HEK293T (cell line): ENCODE measurements around the gene CAP2.
"Not testable (repeated sequence)": the region's sequence is repeated elsewhere in the genome, so short reads cannot be mapped to it uniquely, and the experiment has no call there.

ENCODE experiments used
- CTCF ChIA-PET: fragments of 350-600 bp; formaldehyde crosslinking; extraction: SDS; loops from one replicate; lab custom pipeline; 2021; ENCODE audit warnings: antibody characterized with exemption, inconsistent platforms; lab: Yijun Ruan, JAX
- POLR2A ChIA-PET: fragments of 350-600 bp; formaldehyde crosslinking; extraction: SDS; loops from one replicate; lab custom pipeline; 2020; ENCODE audit warnings: antibody characterized with exemption, inconsistent platforms; lab: Yijun Ruan, JAX
- DNase-seq: peaks from one replicate; pipeline ENCODE4 v3.0.0; 2012; ENCODE audit warnings: mixed read lengths; ENCODE audit errors: extremely low spot score
- ARNT ChIP-seq: fragments of 450-650 bp; IDR thresholded peaks from 2 replicates; pipeline ENCODE4 v1.6.1; 2017; ENCODE audit warnings: mild to moderate bottlenecking
- BHLHE40 ChIP-seq: fragments of 450-650 bp; IDR thresholded peaks from 2 replicates; pipeline ENCODE4 v1.6.1; 2016; ENCODE audit warnings: mild to moderate bottlenecking, moderate library complexity, borderline replicate concordance
- CTBP1 ChIP-seq: fragments of 450-650 bp; IDR thresholded peaks from 2 replicates; pipeline ENCODE4 v1.6.1; 2016; ENCODE audit warnings: borderline replicate concordance
- ELF4 ChIP-seq: fragments of 450-650 bp; IDR thresholded peaks from 2 replicates; pipeline ENCODE4 v1.6.1; 2017; ENCODE audit warnings: antibody characterized with exemption
- FOXA1 ChIP-seq: fragments of 450-650 bp; IDR thresholded peaks from 2 replicates; pipeline ENCODE4 v1.6.1; 2016; ENCODE audit warnings: mild to moderate bottlenecking
- FOXK2 ChIP-seq: fragments of 450-650 bp; IDR thresholded peaks from 2 replicates; pipeline ENCODE4 v1.6.1; 2016; ENCODE audit warnings: mild to moderate bottlenecking
- FOXM1 ChIP-seq: fragments of 450-650 bp; IDR thresholded peaks from 2 replicates; pipeline ENCODE4 v1.6.1; 2017; ENCODE audit warnings: mild to moderate bottlenecking, borderline replicate concordance
- HDGF ChIP-seq: fragments of 450-650 bp; IDR thresholded peaks from 2 replicates; pipeline ENCODE4 v1.6.1; 2017; ENCODE audit warnings: antibody characterized with exemption, borderline replicate concordance
- L3MBTL2 ChIP-seq: fragments of 450-650 bp; conservative IDR thresholded peaks from 2 replicates; pipeline ENCODE4 v1.6.1; 2016; ENCODE audit warnings: mild to moderate bottlenecking
- LEF1 ChIP-seq: fragments of 450-650 bp; IDR thresholded peaks from 2 replicates; pipeline ENCODE4 v1.6.1; 2017; ENCODE audit warnings: mild to moderate bottlenecking, borderline replicate concordance
- NFRKB ChIP-seq: fragments of 450-650 bp; IDR thresholded peaks from 2 replicates; pipeline ENCODE4 v1.6.1; 2016; ENCODE audit warnings: mild to moderate bottlenecking, moderate library complexity
- SP1 ChIP-seq: fragments of 450-650 bp; IDR thresholded peaks from 2 replicates; pipeline ENCODE4 v1.6.1; 2017
- SUZ12 ChIP-seq: fragments of 450-650 bp; IDR thresholded peaks from 2 replicates; pipeline ENCODE4 v1.6.1; 2016; ENCODE audit warnings: mild to moderate bottlenecking
- TARDBP ChIP-seq: fragments of 450-650 bp; IDR thresholded peaks from 2 replicates; pipeline ENCODE4 v1.6.1; 2016
- ZNF384 ChIP-seq: fragments of 450-650 bp; IDR thresholded peaks from 2 replicates; pipeline ENCODE4 v1.6.1; 2016
- TF ChIP-seq, protein P1 (sequence below): fragments of 450-650 bp; IDR thresholded peaks from 2 replicates; pipeline ENCODE4 v1.6.1; 2016

Gene CAP2

DNA sequence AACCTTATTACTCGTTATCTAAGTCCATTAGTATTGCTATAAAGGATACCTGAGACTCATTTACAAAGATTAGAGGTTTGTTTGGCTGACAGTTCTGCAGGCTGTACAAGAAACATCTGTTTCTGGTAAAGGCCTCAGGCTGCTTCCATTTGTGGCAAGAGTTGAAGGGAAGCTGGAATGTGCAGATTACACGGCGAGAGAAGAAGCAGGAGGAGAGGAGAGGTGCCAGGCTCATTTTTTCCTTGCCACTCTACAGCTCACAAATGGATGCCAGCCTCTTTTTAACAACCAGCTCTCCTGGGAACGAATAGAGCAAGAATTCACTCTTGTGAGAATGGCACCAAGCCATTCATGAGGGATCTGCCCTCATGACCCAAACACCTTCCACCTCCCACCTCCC lies 14.7 kb downstream of the CAP2 start:
- CTCF ChIA-PET = no interaction called here
- no peak for DNase-seq
- TF ChIP-seq, protein P1, sequence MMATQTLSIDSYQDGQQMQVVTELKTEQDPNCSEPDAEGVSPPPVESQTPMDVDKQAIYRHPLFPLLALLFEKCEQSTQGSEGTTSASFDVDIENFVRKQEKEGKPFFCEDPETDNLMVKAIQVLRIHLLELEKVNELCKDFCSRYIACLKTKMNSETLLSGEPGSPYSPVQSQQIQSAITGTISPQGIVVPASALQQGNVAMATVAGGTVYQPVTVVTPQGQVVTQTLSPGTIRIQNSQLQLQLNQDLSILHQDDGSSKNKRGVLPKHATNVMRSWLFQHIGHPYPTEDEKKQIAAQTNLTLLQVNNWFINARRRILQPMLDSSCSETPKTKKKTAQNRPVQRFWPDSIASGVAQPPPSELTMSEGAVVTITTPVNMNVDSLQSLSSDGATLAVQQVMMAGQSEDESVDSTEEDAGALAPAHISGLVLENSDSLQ = no peak
- TF ChIP-seq LEF1 = no peak
- TF ChIP-seq FOXA1 = no peak
- TF ChIP-seq BHLHE40 = no peak
- no peak for TF ChIP-seq ZNF384
- no peak for TF ChIP-seq NFRKB
- TF ChIP-seq FOXM1 = no peak
- TF ChIP-seq ARNT = no peak
- TF ChIP-seq HDGF = no peak
- TF ChIP-seq SUZ12 = no peak
- POLR2A ChIA-PET = no interaction called here

DNA sequence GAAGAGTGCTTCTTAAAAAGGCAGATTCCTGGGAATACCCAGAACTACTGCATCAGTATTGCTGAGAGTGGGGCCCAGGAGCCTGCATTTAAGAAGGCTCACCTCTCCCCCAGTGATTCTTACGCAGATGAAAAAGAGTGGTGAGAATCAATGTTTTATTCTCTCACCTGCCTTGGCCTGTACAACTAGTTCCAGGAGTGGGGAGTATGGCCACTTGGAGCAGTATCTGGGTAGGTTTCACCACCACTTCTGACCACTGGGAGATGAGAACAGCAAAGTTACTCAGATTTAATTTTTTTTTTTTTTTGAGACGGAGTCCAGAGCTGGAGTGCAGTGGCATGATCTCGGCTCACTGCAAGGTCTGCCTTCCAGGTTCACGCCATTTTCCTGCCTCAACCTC lies 16.9 kb downstream of the CAP2 start:
- CTCF ChIA-PET = no interaction called here
- no peak for DNase-seq
- POLR2A ChIA-PET = no interaction called here

DNA sequence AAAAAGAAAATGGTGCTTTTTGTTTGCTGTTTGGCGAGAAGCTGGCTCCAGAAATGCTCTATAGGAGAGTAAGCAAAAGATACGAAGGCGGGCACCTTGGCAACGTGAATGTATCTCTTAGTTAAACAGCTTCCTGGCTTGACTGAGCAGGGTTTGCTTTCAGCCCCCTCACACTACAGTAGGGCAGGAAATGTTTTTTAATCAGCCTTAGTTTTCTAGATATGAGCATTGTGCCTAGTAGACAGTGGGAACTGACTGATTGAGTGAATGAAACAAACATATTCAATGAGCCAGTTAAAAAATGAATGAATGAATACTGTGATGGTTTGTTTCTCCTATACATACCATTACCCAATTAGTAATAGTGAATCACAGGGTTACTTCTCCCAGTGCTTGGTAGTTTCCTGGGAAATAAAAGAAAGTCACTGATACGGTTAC lies 19.9 kb downstream of the CAP2 start:
- ChIA-PET CTCF (no interaction called here), POLR2A (no interaction called here)
- DNase-seq = no peak
- TF ChIP-seq, protein P1 = no peak
- TF ChIP-seq CTBP1 (no peak), L3MBTL2 (no peak), SP1 (no peak), FOXA1 (no peak), ARNT (no peak), NFRKB (no peak), BHLHE40 (no peak), FOXM1 (no peak), LEF1 (no peak), ELF4 (no peak), SUZ12 (no peak), ZNF384 (no peak)

More for the DNA sequence above, 16.9 kb downstream of the CAP2 start:
- TF ChIP-seq SP1 (no peak), BHLHE40 (no peak), L3MBTL2 (no peak), HDGF (no peak), SUZ12 (no peak), ELF4 (no peak), FOXM1 (no peak), FOXK2 (no peak), CTBP1 (no peak), LEF1 (no peak), NFRKB (no peak), FOXA1 (no peak), ZNF384 (no peak), TARDBP (no peak), ARNT (no peak)
- TF ChIP-seq, protein P1 = no peak

DNA sequence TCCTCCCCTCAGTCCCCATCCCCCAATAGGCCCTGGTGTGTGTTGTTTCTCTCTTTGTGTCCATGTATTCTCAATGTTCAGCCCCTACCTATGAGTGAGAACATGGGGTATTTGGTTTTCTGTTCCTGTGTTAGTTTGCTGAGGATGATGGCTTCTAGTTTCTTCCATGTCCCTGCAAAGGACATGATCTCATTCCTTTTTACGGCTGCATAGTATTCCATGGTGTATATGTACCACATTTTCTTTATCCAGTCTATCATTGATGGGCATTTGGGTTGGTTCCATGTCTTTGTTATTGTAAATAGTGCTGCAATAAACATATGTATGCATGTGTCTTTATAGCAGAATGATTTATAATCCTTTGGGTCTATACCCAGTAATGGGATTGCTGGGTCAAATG lies 21.0 kb downstream of the CAP2 start:
- DNase-seq, POLR2A ChIA-PET, CTCF ChIA-PET: not testable (repeated sequence)

DNA sequence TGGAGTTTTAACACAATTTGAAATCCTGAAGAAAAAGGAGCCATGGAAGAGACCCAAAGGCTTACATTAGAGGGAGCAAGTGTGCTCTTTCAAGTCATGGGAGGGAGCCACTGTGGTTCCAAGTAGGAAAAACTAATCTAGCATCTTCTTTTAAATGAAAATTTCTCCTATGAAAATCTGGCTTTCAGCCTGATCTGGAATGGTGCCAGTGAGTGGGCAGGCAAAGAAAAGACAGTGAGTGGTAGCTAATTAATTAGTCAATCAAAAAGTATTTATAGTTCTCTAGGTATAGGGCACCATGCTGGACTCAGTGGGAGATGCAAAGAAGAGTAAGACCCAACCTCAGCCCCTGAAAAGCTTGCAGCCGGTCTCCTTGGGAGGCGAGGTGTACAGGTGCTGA lies 21.9 kb downstream of the CAP2 start:
- DNase-seq = no peak
- CTCF ChIA-PET = no interaction called here
- TF ChIP-seq, protein P1 = no peak
- no peak for TF ChIP-seq LEF1
- no peak for TF ChIP-seq FOXA1
- no peak for TF ChIP-seq ZNF384
- TF ChIP-seq FOXK2 = no peak
- no peak for TF ChIP-seq ARNT
- POLR2A ChIA-PET = no interaction called here

DNA sequence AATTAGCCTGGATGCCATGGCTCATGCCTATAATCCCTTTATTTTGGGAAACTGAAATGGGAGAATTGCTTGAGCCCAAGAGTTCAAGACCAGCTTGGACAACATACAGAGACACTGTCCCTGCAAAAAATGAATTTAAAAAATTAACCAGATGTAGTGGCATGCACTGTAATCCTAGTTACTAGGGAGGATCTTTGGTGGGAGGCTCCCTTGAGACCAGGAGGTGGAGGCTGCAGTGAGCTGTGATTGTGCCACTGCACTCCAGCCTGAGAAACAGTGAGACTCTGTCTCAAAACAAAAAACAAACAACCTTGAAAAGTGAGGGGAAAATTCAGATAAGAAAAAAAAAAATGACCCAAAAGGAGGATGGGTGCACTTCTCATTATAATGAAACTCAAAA lies 23.4 kb downstream of the CAP2 start:
- POLR2A ChIA-PET = no interaction called here
- no peak for DNase-seq
- CTCF ChIA-PET = interaction anchor here (0.6 kb wide), 1 partner anchor 594 kb away, joined by 3 read pairs; no protein-coding TSS in a partner anchor
- TF ChIP-seq L3MBTL2 (no peak), ZNF384 (no peak), SP1 (no peak), ELF4 (no peak), CTBP1 (no peak), HDGF (no peak), NFRKB (no peak), FOXM1 (no peak), BHLHE40 (no peak), FOXA1 (no peak), LEF1 (no peak), FOXK2 (no peak), ARNT (no peak), TARDBP (no peak), SUZ12 (no peak)
- TF ChIP-seq, protein P1 = no peak
